ENCODE data around the gene ST3GAL3.

- no peak for TF ChIP-seq CTCF (IDR thresholded peaks at IDR 0.05; ENCODE audit: extremely low read depth in 1 of 2, insufficient read depth in 1 of 2, low read depth in 1 of 2, low read length in 2 of 2)
- TF ChIP-seq POLR2A (IDR thresholded peaks at IDR 0.05; ENCODE audit: low read depth, low read length): no peak
- no peak for TF ChIP-seq JUN (IDR thresholded peaks at IDR 0.05; ENCODE audit: borderline replicate concordance, insufficient read depth, insufficient read length, low read depth)
Observed at GRCh38 chr1:43832255-43832654, 124.9 kb downstream of the ST3GAL3 start.
